HG03108 (cell line): ENCODE results near the gene AMBP.

Experiments
- ATAC-seq: cut with Tn5 transposase; IDR thresholded peaks from one replicate; pipeline ENCODE4 v1.9.1; 2021; ENCODE audit warnings: moderate library complexity; ENCODE audit not compliant: unreplicated experiment

AMBP gene

DNA sequence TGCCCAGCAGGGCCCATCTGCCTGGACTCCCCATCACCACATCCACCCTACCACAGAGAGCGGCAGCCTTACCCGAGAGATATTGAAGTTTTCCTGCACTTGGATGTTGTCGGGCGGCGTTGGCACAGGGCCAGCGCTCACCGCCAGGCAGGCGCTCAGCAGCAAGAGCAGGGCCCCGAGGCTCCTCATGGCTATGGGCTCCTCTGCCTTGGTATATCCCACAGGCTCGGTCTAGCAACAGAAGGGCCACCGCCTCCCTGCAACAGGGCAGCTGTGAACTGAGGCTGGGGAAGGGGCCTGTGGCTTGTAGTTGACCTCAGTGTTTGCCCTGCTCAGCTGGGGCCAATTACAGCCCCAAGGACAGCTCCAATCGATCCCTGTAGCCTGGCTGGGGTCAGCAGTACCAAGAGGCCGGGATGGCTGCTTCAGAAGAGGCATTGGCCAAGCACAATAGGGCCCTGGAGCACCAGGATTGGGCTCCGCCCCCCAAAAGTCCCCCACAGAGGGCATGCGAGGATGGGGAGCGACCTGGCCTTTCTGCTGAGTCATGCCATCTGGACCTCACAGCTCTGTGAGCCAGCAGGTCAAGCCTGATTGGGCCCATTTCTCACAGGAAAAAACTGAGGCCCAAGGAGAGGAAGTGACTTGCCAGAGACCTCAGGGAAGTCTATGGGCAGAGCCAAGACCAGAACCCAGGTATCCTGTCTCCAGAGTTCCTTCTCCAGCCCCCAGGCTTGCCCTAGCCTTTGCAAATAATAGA lies at the start of gene AMBP:
Gene AMBP, minus strand, starts transcription at position 280 of the 760 bp plus-strand sequence. Its CDS starts 91 bp downstream, at position 189.
- ATAC-seq = no peak

DNA sequence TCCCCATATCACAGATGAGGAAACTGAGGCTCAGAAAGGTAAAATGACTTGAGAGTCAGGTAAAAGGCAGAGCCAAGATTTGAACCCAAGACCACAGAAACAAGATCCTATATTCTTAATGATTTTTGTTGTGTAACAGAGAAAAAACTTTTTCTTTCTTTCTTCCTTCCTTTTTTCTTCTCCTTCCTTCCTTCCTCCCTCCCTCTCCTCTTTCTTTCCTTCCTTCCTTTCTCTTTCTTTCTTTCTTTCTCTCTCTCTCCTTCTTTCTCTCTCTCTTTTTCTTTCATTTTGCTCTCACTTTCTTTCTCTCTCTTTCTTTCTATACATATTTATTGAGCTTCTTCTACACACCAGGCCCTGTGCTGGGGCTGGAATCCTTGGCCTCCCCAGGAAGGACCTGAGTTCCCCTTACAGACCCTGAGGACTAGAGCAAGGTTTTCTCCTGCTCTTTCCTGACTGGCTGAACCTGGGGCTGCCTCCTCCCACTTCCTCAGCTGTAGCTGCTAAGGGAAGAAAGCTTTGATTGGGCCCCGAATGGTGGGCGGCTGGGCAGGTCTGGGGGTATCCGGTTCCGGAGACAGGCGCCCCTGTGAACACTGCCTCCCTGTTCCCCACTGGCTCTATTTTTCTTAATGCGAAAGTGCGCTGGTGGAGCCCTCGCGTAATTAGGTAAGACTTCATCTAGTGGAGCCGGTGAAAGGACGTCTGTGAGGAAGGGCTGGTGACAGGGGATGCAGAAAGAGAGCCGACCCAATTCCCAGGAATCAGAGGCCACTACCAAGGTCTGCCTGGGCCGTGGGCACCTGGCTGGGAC lies 48.4 kb upstream of the AMBP start:
- ATAC-seq = no peak

DNA sequence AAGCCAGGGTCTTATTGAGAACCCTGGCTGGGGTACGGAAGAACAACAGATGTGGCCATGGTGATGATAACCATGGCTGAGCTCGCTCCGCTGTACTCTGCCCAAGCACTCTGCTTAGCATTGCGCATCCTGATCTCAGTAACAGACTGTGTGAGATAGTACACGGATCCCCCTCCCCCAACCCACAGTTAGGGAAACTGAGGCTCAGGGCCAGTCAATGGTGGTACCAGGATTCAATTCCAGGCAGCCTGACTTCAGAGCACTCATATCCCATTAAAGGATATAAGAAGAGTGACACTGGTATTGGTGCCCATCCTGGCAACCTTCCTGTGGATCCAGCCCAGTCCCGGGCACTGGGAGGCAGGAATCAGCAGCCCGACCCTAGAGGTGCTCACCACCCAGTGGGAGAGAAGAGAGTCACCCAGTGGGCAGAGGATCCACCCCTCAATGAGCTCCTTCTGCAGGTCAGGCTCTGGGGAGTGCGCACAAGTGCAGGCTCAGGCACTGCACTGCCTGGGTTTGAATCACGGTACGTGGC lies 47.4 kb upstream of the AMBP start:
- no peak for ATAC-seq

DNA sequence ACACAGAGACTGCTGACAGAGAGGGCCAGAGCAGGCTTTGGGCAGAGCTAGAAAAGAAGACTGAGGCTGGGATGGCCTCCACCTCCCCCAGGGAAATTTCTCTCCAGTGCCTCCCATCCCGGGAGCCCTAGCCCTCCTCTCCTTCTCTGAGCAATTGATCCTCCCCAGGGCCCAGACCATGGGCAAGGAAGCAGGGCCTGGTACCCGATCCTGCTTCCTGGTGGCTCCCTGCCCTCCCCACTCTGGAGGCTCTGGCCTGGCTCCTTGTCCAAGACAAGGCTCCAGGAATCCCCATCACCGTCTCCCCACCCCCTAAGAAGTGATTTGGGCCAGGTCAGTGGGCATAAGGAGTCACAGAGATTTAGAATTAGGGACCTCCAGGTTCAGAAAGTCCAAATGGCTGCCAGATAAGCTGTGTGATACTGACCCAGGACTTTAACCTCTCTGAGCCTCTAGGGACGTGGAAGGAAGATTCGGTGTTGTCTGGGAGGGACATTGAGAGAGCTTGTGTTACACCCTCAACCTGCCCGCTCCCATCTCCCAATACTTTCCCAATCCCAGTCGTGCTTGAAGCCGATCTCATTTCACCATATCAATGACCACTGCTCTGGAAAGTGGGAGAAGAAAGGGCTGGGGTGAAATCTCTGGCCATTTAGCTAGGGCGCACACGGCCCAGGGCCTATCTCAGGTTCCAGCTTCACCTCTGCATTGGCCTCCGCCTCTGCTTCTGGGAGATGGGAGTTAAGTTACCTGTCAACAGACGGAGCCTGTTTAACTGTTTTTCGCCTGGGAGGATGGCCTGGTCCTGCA lies 46.8 kb upstream of the AMBP start:
- ATAC-seq = no peak

DNA sequence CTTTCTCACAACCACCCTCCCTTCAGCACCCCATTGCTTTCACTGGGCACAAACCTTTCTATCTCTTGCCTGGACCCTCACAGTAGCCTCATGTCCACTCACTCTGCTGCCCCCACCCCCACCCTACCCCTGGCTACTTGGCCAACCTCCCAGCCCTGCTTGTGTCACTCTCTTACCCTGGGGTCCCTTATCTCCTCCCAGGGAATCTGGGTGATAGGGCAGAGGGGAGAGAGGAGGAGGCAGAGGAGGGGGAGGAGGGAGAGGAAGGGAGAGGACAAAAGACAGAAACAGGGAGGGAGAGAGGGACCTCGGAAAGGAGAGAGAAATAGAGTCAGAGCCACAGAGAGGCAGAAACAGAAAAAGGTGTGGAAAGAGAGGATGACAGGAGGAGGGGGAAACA lies 46.0 kb upstream of the AMBP start:
- ATAC-seq = no peak

DNA sequence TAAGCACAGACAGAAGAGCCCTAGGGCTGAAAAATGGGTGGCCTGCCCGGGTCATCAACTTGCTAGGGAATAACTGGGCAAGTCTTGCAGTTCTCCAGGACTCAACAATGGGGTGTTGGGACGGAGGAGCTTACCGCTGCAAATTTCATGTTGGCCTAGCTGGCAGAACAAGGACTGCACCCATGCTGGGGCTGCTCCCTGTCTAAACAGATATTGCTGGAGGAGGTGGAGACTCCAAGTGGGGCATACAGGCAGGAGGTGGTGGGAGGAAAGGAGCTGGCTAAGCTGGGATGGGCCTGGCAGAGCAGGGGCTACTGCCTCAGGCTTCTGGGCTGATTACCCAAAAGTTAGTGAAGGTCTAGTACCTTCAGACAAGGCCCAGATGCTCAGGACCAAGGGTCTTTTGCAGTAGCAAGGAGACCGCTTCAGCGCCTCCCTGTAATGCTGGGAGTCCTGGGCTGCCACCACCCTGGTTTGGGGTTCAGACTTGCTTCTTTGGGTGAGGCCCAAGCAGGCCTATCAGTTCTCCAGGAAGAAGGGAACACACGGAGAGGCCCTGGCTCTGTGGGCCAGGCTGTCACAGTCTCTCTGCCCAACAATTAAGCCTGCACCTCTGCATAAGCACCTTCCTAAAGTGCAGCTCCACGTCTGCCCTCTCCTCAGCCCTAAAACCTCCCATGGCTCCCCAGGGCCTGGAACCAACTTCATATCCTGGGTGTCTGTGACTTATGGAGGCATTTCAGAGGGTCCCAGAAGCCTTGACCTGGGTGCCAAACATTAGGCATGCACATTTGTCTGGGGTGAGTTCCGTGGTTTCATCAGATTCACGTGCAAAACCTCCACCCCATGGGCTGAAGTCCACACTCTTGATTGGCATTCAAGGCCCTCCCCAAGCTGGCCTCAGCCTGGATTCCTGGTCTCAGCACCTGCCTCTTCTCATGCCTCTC lies 45.2 kb upstream of the AMBP start:
- ATAC-seq = no peak

DNA sequence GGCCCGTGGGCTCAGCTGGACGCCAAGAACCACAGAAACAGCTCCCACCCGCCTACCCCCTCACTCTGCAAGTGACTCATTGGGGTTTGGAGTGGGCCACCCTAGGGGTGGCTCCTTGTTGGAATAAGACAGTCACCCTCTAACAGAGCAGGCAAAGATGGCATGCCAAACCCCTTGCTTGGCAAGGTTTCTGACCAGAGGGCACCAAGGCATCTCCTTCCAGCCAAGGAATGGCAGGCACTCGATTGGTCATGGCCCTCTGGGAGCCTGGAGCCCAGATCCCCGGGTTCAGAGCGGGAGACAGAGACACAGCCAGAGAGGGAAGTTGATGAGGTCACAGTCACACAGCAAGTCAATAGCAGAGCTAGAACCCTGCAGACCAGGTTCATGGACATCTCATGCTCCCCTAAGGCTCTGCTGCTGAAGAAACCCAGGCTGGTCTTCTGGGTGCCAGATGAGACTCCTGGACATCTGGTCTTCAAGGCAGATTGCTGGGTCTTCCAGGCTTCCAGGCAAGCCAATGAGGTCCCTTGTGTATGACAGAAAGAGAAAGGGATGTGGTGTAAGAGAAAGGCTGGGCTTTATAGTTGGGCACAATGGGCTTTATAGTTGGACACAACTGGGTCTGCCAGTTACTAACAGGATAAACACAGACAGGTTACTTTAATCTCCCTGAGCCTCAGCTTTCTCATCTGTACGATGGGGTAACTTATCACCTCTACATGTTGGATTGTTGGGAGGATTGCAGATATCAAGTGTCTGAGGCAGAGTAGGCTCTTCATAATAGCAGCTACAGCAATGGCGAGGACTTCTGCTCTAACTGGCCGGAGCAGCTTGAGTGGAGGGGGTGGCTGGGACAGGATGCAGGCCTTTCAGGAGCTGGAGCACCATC lies 44.3 kb upstream of the AMBP start:
- ATAC-seq = no peak

DNA sequence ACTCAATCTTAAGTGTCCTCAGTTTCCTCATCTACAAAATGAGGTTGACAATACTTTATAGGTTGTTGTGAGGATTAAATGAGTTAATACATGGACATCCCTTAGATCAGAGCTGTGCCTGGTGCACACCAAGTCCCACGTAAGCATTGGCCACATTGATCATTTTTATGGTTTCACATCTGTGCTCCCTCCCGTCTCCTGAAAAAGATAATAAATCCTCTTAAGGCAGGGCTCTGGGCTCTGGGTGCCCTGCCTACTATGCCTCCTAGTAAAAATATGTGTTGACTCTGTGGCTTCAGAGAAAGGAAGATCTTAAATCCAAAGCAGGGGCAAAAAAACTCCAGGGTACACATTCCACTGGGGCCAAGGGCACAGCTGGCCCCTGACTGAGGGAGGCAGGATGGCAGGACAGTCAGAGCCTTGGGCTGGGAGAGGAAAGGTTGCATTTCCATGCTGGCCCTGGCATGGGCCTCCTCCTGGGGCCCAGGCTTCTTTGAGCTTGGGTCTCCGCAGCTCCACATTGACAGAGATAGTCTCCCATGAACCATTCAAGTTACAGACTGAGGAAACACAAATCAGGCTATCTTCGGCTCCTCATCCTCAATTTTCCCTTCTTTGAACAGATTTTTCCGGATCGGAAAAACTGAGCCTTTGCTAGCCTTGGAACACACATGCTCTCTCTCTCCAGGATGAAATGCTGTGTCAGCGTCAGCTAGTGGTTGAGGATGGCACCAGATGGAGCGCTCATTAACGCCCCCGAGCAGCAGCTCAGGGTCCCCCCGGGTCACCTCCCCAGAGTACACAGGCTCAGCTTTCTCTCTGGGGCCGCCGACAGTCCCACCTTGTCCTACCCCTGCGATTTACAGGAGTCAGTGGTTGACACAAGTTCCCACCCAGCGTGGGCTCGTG lies 43.4 kb upstream of the AMBP start:
- no peak for ATAC-seq

DNA sequence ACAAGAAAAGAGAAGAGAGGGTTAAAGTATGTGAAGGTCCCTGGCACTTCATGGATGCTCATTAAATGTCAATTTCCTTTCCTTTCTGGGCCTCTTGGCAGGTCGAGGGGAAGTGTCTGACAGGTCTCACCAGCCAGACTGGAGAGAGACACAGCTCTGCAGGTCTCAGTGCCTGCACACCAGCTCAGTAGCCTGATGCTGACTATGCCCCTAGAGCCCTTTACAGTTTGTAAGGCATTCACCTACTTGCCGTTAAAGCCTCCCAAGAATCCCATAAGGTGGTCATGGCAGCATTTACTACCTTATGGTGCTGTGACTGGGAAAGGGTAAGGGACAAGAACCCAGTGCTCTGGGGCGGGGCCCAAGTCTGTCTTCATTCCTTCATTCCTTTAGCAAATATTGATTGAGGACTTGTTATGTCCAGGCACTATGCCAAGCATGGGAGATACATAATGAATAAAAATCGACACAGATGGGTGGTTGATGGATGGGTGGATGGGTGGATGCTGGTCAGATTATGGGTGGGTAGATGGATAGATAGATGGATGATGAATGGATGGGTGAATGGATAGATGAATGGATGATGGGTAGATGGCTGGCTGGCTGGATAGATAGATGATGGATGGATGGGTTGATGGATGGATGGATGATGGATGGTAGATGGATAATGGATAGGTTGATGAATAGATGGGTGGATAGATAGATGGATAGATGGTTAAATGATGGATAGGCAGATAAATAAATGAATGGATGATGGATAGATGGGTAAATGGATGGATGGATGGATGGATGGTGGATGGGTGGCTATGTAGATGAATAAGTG lies 42.3 kb upstream of the AMBP start:
- ATAC-seq = no peak

DNA sequence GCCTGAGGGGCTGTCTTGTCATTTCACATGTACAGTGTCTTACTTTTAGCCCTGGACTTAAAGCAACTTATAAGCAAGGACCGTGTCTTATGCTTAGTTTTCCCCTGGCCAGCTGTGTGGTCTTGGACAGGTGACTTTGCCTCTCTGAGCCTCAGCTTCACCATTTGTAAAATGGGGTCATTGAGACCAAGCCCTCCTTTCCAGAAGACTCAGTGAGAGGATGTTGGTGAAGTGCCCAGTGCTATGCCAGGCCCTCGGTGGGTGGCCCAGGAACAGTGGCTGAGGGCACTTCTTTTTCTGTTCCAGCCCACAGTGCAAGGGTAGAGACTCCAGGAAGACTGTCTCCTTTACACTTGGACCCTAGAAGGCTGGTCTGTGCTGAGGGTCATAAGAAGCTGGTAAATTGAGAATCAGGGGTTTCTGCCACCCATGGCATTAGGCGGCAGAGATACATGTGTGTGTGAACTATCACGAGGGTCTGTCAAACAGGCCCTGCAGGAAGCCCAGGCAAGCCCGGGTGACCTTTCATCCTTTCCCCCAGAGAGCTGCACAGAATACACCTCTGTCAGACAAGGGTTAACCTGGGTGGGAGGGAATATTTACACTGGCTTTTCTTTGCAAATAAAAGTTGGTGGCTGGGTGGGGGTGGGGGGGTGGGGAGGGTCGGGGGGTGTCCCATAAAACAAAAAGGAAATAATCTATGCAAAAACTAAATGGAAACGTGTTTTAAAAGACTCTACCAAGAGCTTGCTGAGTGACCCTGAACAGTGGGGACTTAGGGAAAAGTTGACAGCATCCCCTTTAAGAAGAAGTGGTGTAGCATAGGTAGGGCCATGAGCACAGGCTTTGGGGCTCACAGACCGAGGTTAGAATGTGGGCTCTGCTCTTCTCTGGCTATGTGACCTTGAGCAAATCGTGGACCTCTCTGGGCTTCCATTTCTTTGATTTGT lies 41.4 kb upstream of the AMBP start:
- ATAC-seq = no peak

DNA sequence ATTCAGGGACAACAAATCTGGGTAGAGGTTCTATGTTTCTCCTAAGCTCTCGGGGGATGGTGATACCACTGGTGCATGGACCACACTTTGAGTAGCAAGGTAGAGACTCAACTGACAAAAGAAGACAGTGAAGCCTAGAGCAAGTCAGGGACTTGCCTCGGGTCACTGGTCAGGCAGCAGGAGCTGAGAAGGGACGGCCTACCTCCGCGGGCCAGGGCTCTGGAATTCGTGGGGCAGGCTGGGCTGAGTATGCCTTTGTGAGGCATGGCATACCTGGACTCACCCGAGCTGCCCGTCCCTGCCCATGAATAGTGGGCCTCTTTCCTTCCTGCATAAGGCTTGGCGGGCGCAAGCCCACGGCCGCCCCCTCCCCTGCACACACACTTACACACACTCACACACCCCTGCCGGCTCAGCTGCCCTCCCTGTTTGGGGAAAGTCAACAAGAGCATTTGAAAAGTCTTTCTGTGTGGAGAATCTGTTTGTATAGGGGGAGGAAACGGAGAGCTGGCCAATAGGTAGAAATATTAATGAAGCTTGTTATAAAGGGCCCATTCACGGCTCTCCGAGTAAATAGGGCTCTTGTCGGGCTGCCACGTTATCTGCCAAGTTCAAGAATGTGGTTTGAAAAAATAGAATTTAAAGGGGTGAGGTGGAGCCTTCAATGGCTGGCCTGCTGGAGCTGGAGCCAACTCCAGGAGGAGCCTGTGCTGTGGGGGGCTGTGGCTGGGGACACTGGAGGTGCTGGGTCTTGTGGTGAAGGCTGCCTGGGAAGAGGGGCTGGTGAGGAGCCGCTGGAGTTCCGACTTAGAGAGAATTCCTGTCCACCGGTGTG lies 40.1 kb upstream of the AMBP start:
- no peak for ATAC-seq

DNA sequence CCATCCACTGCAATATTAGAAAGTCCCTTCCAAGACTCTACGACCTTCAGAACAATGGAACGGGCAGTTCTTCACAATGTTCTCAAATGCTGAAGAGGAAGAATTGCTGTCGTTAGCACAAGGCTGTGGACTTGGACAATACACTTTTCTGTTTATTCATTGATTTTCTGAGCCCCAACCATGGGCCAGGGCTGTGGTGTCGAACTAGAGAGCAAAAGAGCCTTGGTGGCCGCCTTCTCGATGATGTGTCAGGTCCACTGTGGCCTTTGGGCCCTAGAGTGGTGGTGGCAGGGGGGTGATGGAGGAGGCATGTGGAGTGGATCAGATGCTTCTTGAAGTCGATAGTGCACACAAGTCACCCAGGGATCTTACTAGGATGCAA lies 39.5 kb upstream of the AMBP start:
- ATAC-seq = no peak

DNA sequence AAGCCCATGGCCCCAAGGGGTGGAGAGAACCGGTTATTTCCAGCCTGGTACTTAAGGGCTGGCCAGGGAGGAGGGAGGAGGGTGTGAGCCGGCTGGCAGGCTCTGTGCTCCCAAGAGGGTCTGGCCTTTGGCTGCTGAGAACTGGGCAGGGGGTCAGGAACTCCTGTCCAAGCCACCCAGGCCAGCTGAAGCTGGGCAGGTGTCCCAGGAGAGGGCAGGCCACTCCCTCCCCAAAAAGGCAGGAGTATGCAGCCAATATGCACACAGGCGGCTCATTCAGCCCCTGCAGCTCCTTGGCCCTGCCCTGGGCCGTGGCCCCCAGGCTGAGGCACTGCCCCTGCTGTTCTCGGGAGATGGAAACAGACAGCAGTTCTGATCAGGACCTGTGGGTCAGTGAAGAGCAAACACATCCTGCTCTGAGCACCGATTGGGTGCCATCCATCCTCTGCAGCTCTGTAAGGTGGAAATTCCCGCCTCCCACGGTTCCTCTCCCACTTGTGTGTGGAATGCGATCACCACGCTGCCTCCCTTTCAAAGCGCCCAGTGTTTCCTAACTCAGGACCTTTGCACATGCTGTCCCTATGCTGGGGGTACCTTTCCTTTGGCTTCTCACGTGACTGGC lies 38.1 kb upstream of the AMBP start:
- ATAC-seq = no peak

DNA sequence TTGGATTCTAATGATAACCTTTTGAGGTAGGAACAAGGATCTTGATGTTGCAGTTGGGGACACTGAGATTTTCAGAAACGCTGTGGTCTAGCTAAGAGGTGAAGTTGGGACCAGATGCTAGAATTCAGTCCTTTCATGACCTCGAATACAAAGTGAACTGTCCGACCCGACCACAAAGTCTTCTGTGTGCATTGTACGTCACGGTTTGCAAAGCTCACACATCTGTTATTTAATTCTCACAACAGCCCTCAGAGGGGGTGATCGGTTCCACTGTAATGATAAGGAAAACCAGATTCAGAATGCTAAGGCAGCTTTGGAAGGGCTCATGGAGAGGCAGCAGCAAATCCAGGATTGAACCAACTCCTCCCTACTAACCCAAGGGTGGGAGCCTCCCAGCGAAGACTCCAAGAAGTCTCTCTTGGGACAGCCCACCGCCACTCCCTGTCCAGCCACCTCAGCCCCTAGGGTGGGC lies 37.6 kb upstream of the AMBP start:
- no peak for ATAC-seq

DNA sequence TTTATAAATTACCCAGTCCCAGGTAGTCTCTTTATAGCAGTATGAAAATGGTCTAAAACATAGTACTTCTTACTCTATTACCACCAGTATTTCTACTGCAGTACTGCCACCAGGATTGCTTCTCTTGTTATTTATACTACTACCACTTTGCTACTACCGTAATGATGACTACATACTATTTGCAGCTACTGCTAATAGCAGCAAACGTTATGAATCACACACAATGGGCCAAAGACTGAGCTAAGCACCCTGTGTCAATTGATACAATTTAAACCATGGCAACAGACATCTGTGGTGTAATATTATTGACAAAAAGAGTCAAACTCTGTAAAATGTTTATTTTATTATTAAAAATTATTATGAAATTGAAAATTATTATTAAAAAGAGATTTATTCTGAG lies 36.3 kb upstream of the AMBP start:
- no peak for ATAC-seq
